GM19397 (cell line): Measurements from ENCODE around the gene MARCO.
"Not testable (repeated sequence)": the region's sequence is repeated elsewhere in the genome, so short reads cannot be mapped to it uniquely, and the experiment has no call there.

Source experiments
- ATAC-seq: cut with Tn5 transposase; IDR thresholded peaks from one replicate; pipeline ENCODE4 v1.9.1; 2021; ENCODE audit warnings: mild to moderate bottlenecking, moderate library complexity; ENCODE audit not compliant: unreplicated experiment

The MARCO gene

GRCh38 chr2:118925476-118925875 lies 16.5 kb upstream of the MARCO start:
- ATAC-seq: no peak

- no peak for ATAC-seq
Observed at GRCh38 chr2:118925981-118926380, 16.0 kb upstream of the MARCO start.

GRCh38 chr2:118929059-118929458 lies 12.9 kb upstream of the MARCO start:
- ATAC-seq: no peak

- ATAC-seq: no peak
Observed at GRCh38 chr2:118932949-118933348, 9.0 kb upstream of the MARCO start.

- ATAC-seq: no peak
Observed at GRCh38 chr2:118936306-118936705, 5.7 kb upstream of the MARCO start.

GRCh38 chr2:118936936-118937335 lies 5.1 kb upstream of the MARCO start:
- no peak for ATAC-seq

GRCh38 chr2:118937817-118938216 lies 4.2 kb upstream of the MARCO start:
- no peak for ATAC-seq

- no peak for ATAC-seq
Observed at GRCh38 chr2:118939994-118940393, 2.0 kb upstream of the MARCO start.

- ATAC-seq: no peak
Observed at GRCh38 chr2:118940486-118941120, 1.4 kb upstream of the MARCO start.

- no peak for ATAC-seq
Observed at GRCh38 chr2:118943286-118943685, 1.3 kb downstream of the MARCO start.

- ATAC-seq: no peak
Observed at GRCh38 chr2:118945881-118946280, 3.9 kb downstream of the MARCO start.

GRCh38 chr2:118948266-118948665 lies 6.3 kb downstream of the MARCO start:
- ATAC-seq: not testable (repeated sequence)

- no peak for ATAC-seq
Observed at GRCh38 chr2:118954297-118955060, 12.5 kb downstream of the MARCO start.

- no peak for ATAC-seq
Observed at GRCh38 chr2:118965737-118966136, 23.7 kb downstream of the MARCO start.

- ATAC-seq: no peak
Observed at GRCh38 chr2:118967124-118967880, 25.3 kb downstream of the MARCO start.

- ATAC-seq: no peak
Observed at GRCh38 chr2:118968042-118968441, 26.0 kb downstream of the MARCO start.

GRCh38 chr2:118968961-118969733 lies 27.2 kb downstream of the MARCO start:
- ATAC-seq: no peak

- ATAC-seq: no peak
Observed at GRCh38 chr2:118969734-118970395, 27.9 kb downstream of the MARCO start.

GRCh38 chr2:118970396-118971135 lies 28.6 kb downstream of the MARCO start:
- no peak for ATAC-seq
